Hematopoietic multipotent progenitor cell (in vitro differentiated cells): ENCODE data around the gene HOXB1. TPM values are rescaled to one million over a fixed set of nuclear protein-coding genes. Genes with fewer than 3 reads are reported as not detected.
A peak's percentile ranks its signal among the peaks of the same experiment; 100 is the strongest.
"Not testable (repeated sequence)": the region's sequence is repeated elsewhere in the genome, so short reads cannot be mapped to it uniquely, and the experiment has no call there.

Source experiments
- DNase-seq, 3 donors: peaks; one replicate each; pipeline ENCODE4 v3.0.0-alpha.2; 2011 to 2015; ENCODE audit warnings: low read depth in 2 of 3, low spot score in 2 of 3
- total RNA-seq: library from RNA; depleted of rRNA; stranded (reverse); fragments of >200 nt; gene quantifications from one replicate; pipeline ENCODE4 v1.2.3, GENCODE V29; 2012

HOXB1 gene
- total RNA-seq, 1 donor: not detected

DNA sequence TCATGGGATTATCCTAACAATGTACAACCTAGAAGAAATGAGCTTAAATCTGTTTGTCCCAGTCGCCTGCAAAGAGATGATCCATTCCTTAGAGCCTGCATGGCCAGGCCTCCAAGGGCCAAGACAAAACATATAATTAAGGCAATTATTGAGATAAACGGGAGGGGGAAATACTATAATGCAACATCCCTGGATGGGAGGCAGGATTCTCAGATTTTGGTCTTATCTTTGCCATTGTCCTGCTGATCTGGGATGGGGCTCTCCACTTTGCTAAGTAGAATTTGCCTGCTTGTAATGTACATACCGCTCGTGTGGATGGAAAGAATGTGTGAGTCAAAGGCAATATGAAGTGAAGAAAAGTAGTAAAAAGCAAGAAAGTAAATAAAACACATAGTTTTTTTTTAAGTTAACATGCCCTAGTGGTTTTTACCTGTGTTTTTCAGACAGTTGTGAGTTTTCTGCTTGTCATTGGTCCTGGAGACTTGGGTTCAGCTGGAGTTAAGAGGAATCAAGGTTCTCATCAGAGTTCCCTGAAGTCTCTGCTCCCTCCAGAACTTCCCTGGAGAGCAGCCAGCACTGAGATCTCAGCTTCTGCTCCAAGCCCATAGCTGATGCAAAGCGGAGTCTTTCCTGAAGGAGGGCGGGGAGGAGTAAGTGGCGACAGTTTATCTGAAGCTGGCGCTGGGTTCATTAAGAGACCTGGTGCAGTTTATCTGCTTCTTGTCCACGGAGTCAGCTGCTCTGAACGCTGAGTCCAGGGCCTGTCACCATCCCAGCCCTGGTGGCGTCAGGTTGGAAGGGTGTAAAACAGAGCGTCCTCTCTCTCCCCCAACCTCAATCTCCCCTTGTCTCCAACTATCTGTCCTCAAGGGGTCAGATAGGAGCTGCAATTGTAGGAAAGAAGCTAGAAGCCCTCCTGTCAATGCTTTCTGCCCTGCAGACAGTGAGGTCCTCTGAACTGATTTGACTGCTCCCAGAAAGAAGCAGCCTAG is 30.1 kb downstream of the HOXB1 start:
- DNase-seq: peak in 2 of 3 donors; percentile 63 to 77

DNA sequence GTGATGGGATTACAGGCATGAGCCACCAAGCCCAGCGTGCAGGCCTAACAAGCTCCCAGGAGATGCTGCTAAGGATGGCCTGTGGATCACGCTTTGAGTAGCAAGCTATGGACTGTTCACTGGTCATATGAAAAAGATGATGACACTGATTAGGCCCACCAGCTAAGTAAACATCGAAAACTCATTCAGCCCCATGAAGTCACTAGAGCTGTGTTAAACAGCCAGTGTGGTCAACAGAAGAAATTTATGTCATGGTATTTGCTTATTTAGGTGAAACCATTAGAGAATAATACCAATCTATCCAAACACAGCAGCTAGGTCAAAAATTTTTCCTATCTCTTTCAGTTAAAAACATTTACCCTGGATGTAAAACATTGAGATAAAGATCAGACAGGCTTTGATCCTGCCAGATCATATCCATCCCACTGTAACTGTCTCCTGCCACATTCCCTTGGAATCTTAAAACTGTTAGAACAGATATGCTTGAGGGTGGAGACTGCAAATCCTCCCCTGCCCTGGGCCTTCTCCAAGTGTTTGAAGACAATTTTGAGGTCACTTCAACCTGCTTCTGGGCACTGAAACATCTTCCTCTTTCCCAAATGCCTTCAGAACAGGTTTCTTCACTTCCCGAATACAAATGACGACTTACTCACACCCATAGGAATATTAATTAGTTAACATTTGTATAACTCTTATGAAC is 30.9 kb downstream of the HOXB1 start:
- no peak for DNase-seq

DNA sequence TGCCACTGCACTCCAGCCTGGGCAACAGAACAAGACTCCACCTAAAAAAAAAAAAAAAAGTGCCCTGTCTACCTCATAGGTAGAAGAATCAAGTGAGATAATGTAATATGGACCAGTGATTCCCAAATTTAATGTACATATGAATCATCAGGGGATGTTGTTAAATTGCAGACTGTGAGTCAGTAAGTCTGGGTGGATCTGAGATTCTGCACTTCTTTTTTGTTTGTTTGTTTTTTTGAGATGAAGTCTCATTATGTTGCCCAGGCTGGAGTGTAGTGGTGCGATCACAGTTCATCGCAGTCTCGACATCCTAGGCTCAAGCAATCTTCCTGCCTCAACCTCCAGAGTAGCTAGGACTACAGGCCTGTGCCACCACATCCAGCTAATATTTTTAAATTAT is 31.6 kb downstream of the HOXB1 start:
- DNase-seq: no peak

DNA sequence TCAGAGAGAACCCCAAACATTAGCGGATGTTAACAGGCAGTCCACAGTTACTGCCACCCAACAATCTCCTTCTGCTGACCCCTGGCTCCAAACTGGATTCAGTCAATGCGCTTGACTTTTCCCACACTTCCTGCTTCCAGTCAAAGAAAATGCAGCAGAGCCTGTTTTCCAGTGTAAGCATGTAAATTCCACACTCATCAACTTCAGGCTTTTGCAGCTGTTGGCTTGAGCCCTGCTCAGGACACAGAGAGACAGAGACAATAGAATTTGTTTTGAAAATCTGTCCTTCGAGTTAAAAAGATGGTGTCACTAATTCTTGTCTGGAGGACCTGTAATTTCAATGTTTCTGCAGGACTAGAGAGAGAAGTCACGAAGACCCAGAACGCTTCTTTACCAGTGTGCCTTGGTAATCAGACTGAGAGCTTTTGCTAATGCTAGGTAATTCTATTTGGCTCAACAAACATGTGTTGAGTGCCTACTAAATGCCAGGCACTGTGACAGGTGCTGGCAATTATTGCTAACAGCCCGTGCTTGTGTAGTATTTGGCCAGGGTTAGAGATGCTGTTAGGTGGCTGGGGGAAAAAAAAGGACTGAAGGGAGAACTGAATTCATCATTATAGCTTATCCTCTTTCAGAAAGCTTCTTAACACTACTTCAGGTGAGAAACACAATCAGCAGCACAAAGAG is 32.5 kb downstream of the HOXB1 start:
- DNase-seq: no peak

- DNase-seq: no peak
Observed at GRCh38 chr17:48497103-48497502, 33.7 kb downstream of the HOXB1 start.

DNA sequence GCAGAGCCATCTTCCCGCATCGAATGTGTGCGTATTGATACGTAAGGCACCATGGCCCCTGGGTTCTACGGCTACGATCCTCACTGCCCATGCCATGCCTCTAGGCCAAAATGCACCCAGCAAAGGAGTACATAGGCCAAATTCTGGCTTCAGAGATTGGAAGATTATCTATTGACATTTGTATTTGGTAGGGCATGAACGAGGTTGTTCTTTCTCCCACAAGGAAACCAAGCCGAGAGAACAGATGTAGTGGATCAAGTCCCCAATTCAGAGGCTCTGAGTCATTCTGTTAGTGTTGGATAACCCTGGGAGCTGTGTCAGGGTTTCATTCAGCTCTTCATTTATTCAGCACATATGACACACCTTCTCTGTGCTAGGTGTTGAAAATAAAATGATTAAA is 36.5 kb downstream of the HOXB1 start:
- no peak for DNase-seq

DNA sequence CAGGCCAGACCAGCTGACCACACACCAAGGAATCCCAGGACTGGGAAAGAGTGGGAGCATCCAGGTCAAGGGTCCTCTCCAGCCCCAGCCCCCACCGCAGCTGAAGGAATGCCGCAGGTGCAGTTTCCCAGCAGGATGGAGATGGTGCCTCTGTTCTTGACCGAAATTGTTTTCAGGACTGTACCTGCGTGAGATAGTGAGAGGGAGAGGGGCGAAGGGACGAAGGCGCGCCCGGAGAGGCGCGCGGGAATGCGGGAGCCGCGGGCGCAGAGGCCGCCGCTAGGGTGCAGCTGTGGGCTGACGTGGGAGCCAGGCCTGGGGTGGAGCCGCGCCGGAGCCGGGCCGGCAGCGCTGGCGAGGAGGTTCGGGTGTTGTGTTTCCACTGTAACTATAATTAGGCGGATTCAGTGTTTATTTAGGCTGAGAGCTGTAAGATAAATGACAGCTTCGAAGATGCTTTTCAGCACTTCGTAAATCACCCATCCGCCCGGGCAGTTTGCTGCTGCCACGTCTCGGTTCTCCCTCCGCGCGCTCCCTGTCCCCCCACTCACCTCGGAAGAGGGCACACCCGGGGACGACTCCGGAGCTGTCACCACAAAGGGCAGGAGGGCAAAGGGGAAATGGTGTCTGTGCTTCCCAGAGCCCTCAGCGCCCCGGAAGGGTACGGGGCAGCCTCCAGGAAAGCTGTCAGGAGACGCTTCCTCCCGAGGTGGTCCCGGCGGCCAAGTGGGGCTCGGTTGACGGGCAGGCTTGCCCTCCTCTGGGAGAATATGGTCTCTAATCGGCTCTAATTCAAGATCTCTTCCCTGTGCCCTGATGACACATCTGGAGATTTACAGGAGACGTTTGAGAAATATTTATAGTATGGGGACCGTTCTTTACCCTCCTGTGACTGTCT is 38.2 kb downstream of the HOXB1 start:
- peak; percentile 44 to 65 (median 57) for DNase-seq

- peak in 2 of 3 donors; percentile 75 to 79 for DNase-seq
Observed at GRCh38 chr17:48491527-48492273, 39.1 kb downstream of the HOXB1 start.

- no peak for DNase-seq
Observed at GRCh38 chr17:48490451-48490892, 40.3 kb downstream of the HOXB1 start.

- no peak for DNase-seq
Observed at GRCh38 chr17:48489781-48490180, 41.0 kb downstream of the HOXB1 start.

- DNase-seq: peak in 2 of 3 donors; percentile 87 to 91
Observed at GRCh38 chr17:48488548-48489106, 42.2 kb downstream of the HOXB1 start.

DNA sequence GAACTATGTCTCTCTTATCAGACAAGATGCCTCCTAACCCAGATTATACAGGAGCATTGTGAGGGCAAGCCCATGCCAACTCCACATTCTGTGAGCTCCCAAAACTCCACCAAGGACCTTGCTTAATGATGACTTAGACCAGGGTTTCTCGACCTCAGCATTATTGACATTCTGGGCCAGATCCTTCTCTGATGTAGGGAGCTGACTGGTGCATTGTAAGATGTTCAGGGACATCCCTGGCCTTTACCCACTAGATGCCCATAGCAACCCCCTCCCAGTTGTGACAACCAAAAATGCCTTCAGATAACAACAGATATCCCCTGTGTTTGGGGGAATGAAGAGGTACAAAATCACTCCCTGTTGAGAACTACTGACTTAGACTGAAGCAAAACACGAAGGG is 43.6 kb downstream of the HOXB1 start:
- no peak for DNase-seq

GRCh38 chr17:48486557-48486956 is 44.3 kb downstream of the HOXB1 start:
- no peak for DNase-seq

- DNase-seq: peak in 2 of 3 donors; percentile 77 to 92
Observed at GRCh38 chr17:48484850-48485249, 46.0 kb downstream of the HOXB1 start.

DNA sequence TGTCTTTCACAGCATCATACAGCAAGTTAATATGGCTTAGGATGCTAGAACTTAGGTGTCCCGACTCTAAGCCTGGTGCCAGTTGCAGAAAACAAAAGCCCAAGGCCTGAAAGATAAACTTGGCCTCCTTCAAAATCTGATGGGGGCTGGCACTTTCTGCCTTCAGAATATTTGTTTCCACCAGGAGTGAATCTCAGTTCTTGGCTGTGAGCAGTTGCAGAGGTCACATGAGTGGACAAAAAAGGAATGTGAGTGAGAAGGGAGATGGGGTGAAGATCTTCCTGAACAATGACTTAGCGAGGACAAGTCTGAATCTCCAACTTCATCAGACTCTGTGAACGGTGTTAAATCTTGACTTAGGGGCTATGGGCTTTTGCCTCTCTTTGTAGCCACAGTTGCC is 46.6 kb downstream of the HOXB1 start:
- DNase-seq: no peak

DNA sequence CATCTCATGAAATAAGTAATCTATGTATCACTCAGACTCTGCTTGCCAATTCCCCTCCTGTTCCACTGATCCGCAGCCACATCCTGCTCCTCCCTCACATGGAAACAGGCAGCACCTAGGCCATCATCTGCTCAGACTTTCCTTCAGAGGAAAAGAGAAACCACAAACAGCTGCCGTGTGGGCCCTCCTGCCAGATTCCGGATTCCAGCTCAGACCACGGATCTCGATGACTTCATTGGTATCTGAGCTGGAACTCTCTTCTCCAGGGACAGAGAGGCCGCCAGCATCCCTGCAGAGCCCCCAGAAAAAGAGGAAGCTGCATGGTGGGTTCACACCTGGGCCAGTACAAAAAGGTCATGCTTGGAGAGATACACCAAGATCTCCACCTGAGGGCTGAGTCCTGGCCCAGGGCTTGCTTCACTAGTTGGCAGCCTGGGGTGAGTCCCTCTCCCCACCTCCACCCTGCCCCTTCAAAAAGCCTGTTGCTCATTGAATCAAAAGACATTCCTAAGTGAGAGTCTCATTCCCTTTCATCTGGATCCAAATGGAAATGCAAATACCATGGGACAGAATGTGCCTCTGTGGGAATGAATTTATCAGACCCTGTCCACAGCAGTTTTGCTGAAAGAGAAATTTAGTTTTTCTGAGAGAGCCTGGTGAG is 47.2 kb downstream of the HOXB1 start:
- DNase-seq: peak in 2 of 3 donors; percentile 86 to 94

DNA sequence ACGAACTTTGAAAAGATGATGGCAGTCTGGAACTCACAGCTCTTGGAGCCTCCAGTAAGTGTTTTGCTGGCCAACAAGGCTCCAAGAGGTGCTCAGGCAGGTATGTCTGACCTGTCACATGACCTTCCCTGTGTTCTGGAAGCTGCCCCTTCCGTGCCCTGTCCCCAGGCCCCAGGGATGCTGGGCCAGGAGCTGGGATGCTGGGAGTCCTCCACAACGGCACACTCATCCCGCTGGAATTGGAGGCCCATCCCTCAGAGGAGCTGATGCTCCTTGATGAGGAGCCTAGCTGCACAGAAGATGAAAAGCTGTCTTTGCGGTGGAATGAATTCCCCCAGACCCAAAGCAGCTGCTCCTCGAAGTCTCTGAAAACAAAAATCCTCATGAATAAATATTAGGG is 47.8 kb downstream of the HOXB1 start:
- DNase-seq: no peak

DNA sequence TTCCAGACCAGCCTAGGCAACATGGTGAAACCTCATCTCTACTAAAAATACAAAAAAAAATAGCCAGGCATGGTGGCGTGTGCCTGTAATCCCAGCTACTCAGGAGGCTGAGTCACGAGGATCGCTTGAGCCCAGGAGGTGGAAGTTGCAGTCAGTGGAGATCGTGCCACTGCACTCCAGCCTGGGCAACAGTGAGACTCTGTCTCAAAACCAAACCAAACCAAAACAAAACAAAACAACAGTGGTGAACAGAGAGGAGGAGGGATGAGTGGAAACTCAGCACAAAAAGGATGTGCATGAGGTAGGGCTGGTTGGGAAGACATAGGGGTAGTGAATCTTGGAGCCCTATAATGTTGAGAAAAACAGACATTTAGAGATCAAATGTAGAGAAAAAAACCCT is 48.5 kb downstream of the HOXB1 start:
- not testable (repeated sequence) for DNase-seq
